NCI-H146 treated with DMSO at 0.1 percent for 48 hours (cell line): ENCODE data around the gene COL4A1.

Experiments used
- DNase-seq: peaks from one replicate; lab custom pipeline; 2025; ENCODE audit not compliant: unreplicated experiment; lab: John Stamatoyannopoulos, UW

COL4A1 gene

DNA sequence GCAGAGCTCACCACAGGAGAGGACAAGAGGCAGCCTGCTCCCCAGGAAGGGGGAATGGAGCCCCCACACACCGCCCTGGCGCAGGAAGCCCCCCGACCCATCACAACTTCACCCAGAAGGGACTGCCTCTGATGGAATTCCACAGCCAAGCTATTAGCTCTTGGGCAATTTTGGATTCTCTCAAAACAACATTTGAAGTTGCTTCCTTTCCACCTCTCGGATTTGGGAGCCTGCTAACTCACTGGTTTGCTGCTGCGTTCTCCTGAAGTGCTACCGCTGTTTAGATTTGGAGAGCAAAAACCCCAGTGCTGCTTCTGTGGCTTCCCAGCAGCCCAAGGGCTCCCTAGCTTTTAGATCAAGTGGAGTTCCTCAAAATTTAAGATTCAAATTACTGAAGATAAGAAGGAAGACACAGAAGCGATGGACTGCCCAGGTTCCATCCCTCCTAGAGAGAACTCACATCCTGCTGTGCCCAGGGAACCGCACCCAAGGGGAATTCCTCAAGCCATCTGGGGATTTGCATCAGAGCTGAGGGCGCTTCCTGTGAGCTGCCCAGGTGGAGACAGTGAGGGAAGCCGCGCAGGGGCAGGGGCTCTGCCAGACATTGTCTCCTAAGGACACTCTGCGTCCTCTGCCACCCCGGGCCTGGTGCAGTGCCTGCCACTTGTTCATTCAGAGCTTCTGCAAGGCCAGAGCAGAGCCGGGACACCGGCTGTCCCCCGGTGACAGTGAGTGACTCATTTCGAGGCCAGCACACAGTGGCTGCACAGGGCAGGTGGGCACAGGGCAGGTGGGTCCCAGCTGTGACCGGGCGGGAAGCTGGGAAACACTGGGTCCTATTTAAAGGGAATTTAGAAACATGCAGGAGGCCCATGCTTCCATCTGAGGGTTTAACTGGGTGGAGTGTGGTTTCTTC is 45.5 kb downstream of the COL4A1 start:
- no peak for DNase-seq

DNA sequence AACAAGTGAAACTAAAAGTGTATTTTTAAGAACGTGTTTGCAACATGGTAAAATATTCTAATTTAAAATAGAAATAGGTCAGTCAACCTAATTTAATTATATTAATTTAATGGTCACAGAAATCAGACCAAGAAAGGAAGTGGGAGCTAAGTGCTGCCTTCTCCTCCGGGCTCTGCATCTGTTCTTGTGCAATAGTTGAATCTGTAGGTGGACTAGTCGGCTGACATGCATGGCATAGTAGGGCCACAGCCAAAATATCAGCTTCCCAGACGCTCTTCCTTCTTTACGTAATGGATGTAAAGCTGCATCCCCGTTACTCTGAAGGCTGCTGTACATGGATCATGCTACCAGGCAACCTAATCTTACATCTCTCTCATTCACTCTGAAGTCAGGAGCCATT is 47.3 kb downstream of the COL4A1 start:
- DNase-seq, result no peak

DNA sequence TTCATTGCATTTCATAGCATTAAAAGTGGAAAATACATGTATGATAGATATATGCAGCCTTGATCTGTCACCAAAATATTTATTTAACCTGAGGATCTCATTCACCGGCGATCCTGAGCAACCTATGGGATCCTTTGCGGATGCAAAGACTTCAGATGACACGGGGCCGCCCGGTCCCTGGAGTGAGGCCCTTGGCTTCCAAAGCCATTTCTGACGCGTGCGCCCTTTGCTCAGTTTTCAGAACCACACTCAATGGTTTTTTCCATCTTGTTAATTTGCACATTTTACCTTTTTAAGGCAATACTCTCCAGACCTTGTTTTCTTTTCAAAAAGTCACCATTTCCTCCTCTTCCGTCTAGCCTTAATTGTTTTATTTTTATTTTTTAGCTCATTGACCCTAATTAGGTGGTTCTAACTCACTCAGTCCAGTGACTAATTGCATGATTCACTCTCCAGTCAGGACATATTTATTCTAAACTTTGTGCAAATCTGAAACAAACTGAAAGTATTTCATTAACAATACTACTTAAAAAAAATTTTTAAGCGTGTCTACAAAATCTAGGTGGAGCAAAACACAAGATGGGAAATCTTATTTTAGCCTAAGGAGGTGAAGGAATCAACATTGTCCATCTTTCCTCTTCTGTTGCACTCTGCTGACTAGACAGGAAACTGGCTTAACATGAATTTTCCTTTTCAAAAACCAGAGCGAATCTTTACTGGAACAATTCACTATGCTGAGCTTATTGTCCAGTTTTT is 47.9 kb downstream of the COL4A1 start:
- no peak for DNase-seq

DNA sequence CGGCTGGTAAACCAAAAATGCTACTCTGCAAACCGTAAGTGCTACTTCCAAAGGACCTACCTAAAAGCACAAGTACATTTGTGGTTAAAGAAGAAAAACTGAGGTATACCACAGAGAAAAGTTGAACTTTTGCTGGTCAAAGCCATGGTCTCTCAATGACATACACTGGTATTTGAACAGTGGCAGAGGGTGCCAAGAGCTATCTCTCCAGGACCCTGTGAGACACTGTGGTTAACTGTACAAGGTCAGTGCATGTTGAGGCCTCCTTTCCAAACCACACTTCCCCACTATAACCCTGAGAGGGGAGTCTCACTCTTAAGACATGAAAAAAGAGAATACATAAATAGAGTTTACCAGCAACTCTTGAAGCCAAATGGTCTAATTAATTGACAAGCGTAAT is 49.5 kb downstream of the COL4A1 start:
- DNase-seq, result no peak

DNA sequence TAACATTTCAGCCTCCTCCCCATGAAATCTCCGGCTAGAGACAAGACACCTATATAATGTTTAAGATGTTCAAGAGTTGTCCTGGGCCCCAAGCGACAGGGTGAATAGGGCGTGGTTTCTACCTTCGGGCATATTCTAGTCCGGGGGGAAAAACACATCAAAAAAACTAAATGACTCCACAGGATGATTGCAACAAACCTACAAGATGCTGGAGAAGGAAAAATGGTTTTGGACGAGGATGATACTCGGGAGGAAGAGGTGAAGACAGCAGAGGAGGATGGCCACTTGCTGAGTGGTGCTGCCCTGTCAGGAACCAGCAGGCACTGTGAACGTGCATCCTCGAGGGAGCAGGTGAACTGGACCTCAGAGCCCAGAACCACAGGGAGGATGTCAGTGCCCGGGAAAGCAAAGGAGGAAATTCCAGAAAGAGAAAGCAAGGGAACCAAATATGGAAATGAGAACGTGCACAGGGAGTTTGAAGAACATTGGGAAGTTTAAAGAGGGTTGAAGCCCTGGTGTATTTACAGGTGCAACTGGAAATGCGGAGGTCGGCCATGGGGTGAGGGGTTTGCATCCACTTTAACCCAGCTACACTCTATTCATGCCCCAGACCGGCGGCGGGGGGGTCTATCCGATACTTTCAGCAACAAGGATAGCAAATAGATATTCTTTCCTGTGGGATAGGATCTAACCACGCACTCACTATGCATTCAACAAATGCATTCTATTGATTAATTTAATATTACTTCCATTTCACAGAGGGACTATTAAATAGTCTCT is 50.6 kb downstream of the COL4A1 start:
- no peak for DNase-seq

DNA sequence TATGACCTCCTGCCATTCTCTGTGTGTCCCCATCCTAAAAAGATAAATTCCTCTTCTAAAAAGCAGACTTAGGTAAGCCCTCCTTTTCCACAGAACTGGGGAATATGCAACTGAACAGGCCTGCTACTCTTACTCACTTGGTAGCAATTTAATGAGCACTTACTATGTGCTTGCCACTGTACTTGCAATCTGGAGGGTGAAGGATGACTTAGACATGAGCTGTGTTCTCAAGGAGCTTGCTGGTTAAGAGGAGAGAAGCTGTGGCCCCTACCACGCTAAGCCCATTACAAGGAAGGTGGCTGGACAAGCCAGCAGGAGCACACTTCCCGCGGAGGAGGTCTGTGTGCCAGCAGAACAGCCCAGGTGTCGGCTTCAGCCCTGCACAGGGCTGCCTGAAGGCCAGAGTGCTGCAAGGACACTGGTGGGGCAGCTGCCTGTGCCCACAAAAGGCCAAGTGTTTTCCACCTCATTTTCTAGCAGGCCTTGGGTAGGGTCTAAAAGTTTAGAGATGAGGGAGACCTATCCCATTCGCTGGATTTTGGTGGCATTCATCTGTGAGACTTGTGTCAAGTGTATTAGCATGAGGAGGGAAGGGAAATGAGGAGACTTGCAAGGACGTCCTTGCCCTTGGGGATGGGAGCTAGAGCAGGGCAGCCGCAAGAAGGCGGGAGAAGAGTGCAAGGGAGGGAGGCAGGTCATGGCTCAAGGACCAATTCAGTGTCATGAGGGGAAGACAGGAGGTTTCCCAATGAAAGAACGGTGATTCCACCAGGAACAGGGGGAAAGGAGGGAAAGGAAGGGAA is 52.0 kb downstream of the COL4A1 start:
- DNase-seq, result no peak

DNA sequence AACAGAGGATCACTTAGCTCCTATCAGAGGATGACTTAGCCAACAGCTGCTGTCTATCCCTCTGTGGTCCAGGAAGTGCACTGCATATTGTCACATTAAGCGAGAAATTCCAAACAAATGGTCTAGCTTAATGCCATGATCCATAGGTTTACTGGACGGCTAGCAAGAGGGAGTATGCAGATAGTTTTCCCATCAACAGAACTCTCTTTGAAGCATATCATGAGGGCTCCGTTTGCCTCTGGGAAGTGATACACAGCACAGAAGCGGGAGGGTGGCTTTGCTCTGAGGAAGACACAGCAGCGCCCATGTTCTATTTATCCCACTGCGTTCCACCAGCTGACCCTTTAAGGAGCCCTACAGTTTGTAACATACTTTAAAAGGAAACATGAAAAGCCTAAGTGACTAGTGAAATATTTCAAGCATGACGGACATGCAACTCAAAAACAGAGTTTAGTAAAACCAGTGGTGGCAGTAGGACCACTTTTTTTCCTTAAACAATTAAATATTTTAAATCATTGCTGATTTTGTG is 52.7 kb downstream of the COL4A1 start:
- no peak for DNase-seq

DNA sequence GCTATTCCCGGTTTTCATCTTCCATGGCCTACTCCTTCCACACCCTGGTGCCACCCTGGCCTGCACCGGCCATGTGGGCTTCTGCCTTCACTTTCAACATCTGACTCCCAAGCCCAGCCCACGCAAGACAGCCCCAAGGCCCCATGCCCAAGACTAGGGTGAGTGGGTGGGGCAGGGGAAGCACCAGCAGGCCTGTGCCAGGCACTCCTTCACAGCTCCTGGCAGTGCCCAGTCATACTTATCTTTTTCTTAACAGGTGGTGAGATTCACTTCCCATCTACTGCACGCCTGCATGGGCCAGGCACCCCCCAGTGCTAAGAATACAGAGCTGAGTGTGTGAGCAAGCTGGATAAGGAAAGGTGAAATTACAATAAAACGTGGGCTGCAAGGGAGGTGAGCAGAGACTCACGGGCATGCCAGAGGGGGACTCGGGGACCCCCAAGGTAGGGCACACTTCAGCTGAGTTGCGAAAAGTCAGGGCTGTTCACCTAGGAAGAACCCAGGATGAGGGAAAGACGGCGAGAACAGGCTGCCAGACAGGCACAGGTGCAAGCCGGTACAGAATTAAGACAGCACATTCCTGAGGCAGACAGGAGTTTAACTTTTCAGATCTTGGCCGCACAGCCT is 55.7 kb downstream of the COL4A1 start:
- no peak for DNase-seq

DNA sequence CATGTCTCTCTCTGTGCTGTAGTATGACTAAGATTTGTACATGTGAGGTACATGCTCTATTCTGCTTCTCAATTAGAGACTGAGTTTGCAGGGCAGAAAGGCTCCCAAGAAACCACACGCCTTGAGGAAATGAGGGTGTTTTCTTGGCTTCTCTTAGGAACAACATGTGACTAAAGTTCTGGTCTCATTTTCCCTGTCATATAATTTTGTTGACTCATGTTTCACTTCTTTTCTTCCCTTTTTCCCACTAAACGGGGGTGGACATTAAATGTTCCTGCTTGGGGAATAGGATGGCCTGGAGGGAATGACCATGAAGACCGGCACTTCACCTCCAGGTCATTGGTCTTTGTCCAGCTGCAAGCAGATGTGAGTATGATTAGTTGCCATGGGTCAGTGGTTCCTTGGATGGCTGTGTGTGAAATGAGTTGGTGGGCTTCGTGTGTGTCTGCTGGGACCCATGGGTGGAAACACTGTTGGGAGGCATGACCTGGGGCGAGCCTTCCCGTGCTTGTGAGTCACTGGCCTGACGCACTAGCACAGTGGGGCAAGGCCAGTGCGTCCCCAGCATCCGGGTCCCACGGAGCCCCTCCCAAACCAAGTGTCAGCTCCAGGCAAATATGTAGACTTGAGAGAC is 56.6 kb downstream of the COL4A1 start:
- DNase-seq, result no peak

DNA sequence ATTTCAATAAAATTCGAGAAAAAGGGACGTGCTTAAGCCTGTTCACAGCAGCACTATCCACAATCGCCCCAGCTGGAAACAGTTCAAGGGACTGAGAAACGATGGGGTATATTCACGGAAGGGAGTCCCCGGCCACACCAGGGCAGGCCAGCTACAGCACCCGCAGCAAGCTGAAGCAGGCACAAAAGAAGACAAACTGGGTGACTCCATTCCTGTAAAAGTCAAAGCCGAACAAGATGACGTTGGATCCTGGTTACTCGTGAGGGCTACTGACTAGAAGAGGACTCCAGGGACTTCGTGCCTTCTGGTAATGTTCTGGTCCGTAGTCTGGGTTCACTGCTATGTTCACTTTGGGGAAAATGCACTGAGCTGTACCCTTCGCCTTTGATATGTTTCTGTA is 57.6 kb downstream of the COL4A1 start:
- no peak for DNase-seq

DNA sequence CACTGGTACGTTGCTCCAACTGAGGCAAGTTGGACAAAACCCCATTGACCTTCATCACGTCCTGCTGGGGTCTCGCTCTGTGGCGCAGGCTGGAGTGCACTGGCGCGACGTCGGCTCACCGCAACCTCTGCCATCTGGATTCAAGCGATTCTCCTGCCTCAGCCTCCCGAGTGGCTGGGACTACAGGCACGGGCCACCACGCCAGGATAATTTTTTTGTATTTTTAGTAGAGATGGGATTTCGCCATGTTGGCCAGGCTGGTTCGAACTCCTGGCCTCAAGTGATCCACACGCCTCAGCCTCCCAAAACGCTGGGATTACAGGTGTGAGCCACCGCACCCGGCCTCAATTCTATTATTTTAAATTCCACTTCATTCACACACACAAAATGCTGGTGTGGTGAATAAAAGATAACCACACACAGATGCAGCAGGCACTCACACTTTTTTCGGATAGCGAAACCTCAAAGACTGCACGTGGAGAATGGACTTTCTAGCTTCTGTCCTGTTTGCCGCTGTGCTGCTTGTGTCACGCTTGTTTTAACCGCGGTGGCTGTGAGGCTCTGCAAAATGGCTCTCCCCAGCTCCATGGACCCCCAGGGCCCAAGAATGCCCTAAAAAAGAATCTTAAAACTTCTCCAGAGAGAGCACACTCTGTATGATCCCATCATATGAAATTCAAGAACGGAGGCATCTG is 58.4 kb downstream of the COL4A1 start:
- no peak for DNase-seq

DNA sequence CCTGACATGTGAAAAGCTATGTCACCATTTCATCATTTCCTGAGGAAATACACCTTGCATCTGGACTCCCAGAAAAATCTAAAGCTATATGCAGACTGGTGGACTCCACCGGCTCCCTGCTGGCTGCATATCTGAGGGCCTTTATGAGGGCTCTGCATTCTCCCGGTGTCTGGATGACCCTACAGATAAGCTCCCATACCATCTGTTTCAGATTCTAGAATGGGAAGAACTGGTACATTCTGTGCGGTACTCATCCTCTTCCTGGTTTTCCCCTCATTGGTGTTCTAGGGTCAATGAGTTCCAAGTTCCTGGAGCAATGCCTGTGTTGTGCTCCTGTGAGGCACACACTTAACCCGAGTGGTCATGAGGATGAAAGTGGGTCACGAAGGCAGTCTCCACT is 60.4 kb downstream of the COL4A1 start:
- DNase-seq, result no peak

DNA sequence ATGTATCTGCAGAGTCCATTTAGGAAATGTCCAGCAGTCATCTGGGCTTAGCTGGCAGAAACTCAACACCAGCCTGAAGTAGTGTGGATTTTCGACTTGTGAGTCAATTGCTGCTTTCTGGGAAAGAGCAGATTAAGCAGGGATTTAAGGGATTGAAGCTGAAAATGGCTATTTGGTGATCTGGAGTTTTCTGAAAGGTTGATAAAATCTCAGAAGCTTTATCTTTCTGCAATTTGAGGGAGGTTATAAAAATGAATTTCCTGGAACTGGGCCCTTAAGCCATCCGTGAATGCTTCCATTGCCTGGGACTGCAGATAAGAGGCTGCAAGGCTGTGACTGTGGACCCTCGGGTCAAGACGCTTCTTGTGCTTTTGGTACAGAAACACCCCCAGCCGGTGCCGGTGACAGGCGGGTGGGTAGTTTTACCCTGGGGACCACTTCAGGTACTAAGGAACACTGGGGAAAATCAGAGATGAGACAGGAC is 61.5 kb downstream of the COL4A1 start:
- no peak for DNase-seq

DNA sequence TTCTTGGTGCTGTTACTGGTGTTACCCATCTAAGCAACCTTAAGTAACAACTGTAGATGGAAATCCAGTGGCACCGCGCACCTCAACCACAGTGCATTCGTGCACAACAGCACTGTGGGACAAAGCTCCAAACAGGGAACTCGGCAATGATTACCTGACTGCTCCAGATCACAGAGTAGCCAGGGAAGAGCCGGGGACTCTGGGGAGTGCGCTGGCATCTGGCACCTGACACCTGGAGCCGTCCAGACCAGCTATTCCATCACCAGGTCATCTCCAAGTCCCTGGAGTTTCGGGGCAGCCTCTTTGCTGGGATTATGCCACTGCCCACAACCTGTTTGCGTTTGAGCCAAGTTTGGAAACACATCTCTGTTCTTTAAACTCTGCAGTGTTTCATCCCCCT is 62.0 kb downstream of the COL4A1 start:
- DNase-seq, result no peak

DNA sequence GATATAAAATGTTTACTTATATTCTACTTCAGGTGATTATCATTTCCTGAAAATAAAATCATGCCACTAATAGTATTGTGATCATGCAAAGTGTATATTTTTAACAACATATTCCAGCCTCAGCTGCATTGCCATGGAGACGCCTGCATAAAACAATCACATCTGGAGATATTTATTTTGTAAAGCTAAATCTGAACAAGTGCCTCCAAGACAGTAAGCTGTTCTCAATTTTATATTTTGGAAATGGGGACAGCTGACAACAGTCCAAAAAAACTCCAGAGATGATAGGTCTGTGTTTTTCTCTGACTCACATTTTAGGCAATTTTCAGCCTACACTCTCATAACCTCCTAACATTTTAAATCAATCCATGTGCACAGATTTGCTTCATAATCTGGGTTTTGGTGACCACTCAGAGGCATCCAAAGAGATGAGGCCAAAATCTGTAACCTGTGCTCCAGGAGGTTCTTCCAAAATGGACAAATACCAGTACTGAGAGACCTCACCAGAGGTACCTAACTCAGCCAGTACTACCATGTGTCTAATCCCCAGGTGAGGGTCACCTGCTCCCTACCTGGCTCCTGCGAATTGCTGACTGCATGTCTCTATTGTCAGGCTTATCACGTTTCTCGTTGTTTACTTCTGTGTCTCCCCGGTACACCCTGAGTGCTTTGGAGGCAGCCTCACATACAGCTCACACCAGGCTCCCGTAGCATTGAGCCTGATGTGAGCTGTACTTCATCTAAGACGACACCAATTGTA is 62.7 kb downstream of the COL4A1 start:
- DNase-seq, result no peak

DNA sequence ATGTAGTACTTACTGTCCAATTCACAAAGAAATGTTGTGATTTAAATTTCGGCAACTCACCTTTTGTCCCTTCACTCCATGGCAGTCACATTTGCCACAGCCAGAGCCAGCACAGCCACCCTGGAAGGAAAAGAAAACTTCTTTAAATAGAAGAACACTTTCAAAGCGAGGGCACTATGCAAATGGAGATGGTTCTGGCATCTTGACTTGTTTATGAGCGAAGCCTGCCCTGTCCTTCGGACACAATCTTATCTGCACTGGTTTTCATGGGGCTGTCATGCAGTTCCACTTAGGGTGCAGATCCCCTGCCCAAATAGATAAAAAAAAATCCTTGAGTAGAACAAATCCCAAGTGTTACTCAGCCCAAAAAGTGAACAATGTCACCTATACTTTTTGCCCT is 64.3 kb downstream of the COL4A1 start:
- DNase-seq, result no peak

DNA sequence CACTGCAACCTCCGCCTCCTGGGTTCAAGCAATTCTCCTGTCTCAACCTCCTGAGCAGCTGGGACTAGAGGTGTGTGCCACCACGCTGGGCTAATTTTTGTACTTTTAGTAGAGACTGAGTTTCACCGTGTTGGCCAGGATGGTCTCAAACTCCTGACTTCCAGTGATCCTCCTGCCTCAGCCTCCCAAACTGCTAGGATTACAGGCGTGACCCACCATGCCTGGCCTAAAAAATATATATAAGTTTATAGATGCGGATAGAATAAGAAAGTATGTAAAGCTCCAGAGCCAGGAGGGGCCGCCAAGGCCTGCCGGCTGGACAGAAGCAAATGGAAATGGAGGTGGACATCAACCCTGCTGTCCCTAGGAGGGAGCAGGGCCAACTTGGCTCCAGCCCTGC is 66.0 kb downstream of the COL4A1 start:
- no peak for DNase-seq

DNA sequence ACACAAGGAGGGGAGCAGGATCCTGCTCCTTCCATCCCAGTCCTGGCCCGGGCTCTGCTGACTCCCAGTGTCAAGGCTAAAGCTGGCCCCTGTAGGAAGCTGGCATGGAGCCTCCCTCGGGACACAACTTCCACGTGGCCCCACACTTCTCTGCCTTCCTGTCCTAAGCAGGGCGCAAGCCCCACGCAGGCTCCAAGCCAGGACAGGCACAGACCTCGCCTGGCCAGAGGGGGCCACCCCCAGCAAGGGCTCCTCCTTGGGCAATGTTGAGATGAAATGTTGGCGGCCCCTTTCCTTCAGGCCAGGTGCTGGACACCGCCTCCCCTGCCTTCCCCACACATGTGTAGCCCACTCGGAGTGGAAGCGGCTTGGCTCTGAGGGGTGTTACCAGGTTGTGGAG is 66.6 kb downstream of the COL4A1 start:
- DNase-seq, result no peak
